WTC11 (cell line): ENCODE data around the gene PLCB3. TPM values are rescaled to one million over a fixed set of nuclear protein-coding genes. Genes with fewer than 3 reads are reported as not detected.
A peak's percentile ranks its signal among the peaks of the same experiment; 100 is the strongest.

Experiments
- CBFB ChIP-seq: sonication (generic); formaldehyde crosslinking; IDR thresholded peaks from 2 replicates; pipeline ENCODE4 v1.8.1; 2022; ENCODE audit warnings: mild to moderate bottlenecking, low read depth, missing genetic modification reagents
- CREM ChIP-seq: sonication (generic); formaldehyde crosslinking; IDR thresholded peaks from 2 replicates; pipeline ENCODE4 v1.8.1; 2022; ENCODE audit warnings: mild to moderate bottlenecking, missing genetic modification reagents, moderate library complexity
- ELF4 ChIP-seq: sonication (generic); formaldehyde crosslinking; IDR thresholded peaks from 2 replicates; pipeline ENCODE4 v1.8.1; 2022; ENCODE audit warnings: low read depth, mild to moderate bottlenecking, moderate library complexity, missing genetic modification reagents
- ESRRA ChIP-seq: sonication (generic); formaldehyde crosslinking; IDR thresholded peaks from 2 replicates; pipeline ENCODE4 v1.8.1; 2022; ENCODE audit warnings: mild to moderate bottlenecking, missing genetic modification reagents, borderline replicate concordance
- ETV6 ChIP-seq: sonication (generic); formaldehyde crosslinking; IDR thresholded peaks from 2 replicates; pipeline ENCODE4 v1.8.1; 2022; ENCODE audit warnings: mild to moderate bottlenecking, missing genetic modification reagents
- SP1 ChIP-seq: sonication (generic); formaldehyde crosslinking; conservative IDR thresholded peaks from 2 replicates; pipeline ENCODE4 v1.8.1; 2022; ENCODE audit warnings: missing genetic modification reagents
- TEAD1 ChIP-seq: sonication (generic); formaldehyde crosslinking; IDR thresholded peaks from 2 replicates; pipeline ENCODE4 v1.8.0; 2022; ENCODE audit warnings: mild to moderate bottlenecking, missing genetic modification reagents
- ZBTB21 ChIP-seq: sonication (generic); formaldehyde crosslinking; IDR thresholded peaks from 2 replicates; pipeline ENCODE4 v1.8.1; 2023; ENCODE audit warnings: mild to moderate bottlenecking, missing genetic modification reagents, borderline replicate concordance
- ZNF232 ChIP-seq: sonication (generic); formaldehyde crosslinking; IDR thresholded peaks from 2 replicates; pipeline ENCODE4 v1.8.0; 2022; ENCODE audit warnings: mild to moderate bottlenecking, missing genetic modification reagents
- ZNF263 ChIP-seq: sonication (generic); formaldehyde crosslinking; IDR thresholded peaks from 2 replicates; pipeline ENCODE4 v1.8.1; 2022; ENCODE audit warnings: low read depth, mild to moderate bottlenecking, moderate library complexity, missing genetic modification reagents
- ZNF396 ChIP-seq: fragments of 250-450 bp; sonication (Bioruptor Pico); IDR thresholded peaks from 2 replicates; pipeline ENCODE4 v1.8.0; 2021; ENCODE audit warnings: mild to moderate bottlenecking, moderate library complexity, borderline replicate concordance
- ZNF671 ChIP-seq: fragments of 250-450 bp; sonication (Bioruptor Pico); IDR thresholded peaks from 2 replicates; pipeline ENCODE4 v1.8.0; 2021; ENCODE audit warnings: mild to moderate bottlenecking
- total RNA-seq: library from RNA; stranded (reverse); gene quantifications from 3 replicates; pipeline ENCODE4 v1.2.3, GENCODE V29; 2021
- TF ChIP-seq, protein P1 (sequence below): sonication (generic); formaldehyde crosslinking; conservative IDR thresholded peaks from 2 replicates; pipeline ENCODE4 v1.8.1; 2023; ENCODE audit warnings: mild to moderate bottlenecking, low read depth, missing genetic modification reagents, moderate library complexity
- TF ChIP-seq, protein P2 (sequence below): sonication (generic); formaldehyde crosslinking; IDR thresholded peaks from 2 replicates; pipeline ENCODE4 v1.8.0; 2022; ENCODE audit warnings: mild to moderate bottlenecking, missing genetic modification reagents
- TF ChIP-seq, protein P3 (sequence below): fragments of 250-450 bp; sonication (Bioruptor Pico); IDR thresholded peaks from 2 replicates; pipeline ENCODE4 v1.9.0; 2021; ENCODE audit warnings: moderate library complexity, mild to moderate bottlenecking, inconsistent platforms, borderline replicate concordance
- TF ChIP-seq, protein P4 (sequence below): sonication (generic); formaldehyde crosslinking; IDR thresholded peaks from 2 replicates; pipeline ENCODE4 v1.8.1; 2022; ENCODE audit warnings: mild to moderate bottlenecking, missing genetic modification reagents, moderate library complexity, borderline replicate concordance
- TF ChIP-seq, protein P5 (sequence below): fragments of 250-450 bp; sonication (Bioruptor Pico); IDR thresholded peaks from 2 replicates; pipeline ENCODE4 v1.9.0; 2021; ENCODE audit warnings: mild to moderate bottlenecking, borderline replicate concordance
- TF ChIP-seq, protein P6 (sequence below): sonication (generic); formaldehyde crosslinking; IDR thresholded peaks from 2 replicates; pipeline ENCODE4 v1.8.1; 2023; ENCODE audit warnings: mild to moderate bottlenecking, moderate library complexity, missing genetic modification reagents
- TF ChIP-seq, protein P7 (sequence below): fragments of 250-450 bp; sonication (Bioruptor Pico); conservative IDR thresholded peaks from 2 replicates; pipeline ENCODE4 v1.9.0; 2021; ENCODE audit warnings: mild to moderate bottlenecking
- TF ChIP-seq, protein P8 (sequence below): sonication (generic); formaldehyde crosslinking; IDR thresholded peaks from 2 replicates; pipeline ENCODE4 v1.8.1; 2023; ENCODE audit warnings: mild to moderate bottlenecking, missing genetic modification reagents

PLCB3 gene
- total RNA-seq, 1 experiment from 2014 or later = 97.4 TPM

DNA sequence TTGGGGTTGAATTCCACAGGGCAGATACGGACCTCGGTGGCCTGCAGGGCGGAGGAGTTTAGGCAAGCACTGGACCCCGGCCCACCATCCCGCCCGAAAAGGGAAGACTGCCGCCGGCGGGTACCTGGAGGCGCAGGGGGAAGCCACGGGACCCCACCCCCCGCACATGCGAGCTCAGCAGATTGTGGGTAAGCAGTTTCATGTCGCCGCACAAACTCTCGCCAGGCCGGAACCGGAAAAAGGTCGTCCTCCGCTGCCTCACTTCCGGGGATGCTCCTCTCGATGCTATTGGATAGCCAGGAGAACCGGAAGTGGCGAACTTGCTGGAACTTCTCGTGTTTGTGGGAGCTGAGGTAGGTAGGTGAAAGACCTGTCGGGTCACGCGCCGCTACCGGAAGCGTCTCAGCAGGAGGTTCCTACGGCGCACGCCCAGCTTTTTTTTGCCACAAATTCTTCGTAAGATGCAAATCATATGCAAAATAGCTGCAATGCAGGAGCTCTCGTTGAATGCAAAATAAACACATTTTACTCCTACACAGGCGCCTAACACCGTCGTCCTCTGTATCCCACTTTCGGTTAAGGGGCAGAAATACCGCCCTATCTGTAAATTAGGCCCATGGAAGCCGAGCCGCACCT lies 66.1 kb downstream of the PLCB3 start, which contains the start of gene TRMT112 (continued):
- TF ChIP-seq, protein P1, sequence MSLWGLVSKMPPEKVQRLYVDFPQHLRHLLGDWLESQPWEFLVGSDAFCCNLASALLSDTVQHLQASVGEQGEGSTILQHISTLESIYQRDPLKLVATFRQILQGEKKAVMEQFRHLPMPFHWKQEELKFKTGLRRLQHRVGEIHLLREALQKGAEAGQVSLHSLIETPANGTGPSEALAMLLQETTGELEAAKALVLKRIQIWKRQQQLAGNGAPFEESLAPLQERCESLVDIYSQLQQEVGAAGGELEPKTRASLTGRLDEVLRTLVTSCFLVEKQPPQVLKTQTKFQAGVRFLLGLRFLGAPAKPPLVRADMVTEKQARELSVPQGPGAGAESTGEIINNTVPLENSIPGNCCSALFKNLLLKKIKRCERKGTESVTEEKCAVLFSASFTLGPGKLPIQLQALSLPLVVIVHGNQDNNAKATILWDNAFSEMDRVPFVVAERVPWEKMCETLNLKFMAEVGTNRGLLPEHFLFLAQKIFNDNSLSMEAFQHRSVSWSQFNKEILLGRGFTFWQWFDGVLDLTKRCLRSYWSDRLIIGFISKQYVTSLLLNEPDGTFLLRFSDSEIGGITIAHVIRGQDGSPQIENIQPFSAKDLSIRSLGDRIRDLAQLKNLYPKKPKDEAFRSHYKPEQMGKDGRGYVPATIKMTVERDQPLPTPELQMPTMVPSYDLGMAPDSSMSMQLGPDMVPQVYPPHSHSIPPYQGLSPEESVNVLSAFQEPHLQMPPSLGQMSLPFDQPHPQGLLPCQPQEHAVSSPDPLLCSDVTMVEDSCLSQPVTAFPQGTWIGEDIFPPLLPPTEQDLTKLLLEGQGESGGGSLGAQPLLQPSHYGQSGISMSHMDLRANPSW (CRISPR knock-in tag) = no peak
- no peak for TF ChIP-seq SP1 (CRISPR knock-in tag)
- no peak for TF ChIP-seq CBFB (CRISPR knock-in tag)
- no peak for TF ChIP-seq CREM (CRISPR knock-in tag)
- TF ChIP-seq ETV6 (CRISPR knock-in tag) = peak; percentile 72; the same call in 1 of the 2 replicates
- TF ChIP-seq TEAD1 (CRISPR knock-in tag) = peak; percentile 89
- TF ChIP-seq, protein P2, sequence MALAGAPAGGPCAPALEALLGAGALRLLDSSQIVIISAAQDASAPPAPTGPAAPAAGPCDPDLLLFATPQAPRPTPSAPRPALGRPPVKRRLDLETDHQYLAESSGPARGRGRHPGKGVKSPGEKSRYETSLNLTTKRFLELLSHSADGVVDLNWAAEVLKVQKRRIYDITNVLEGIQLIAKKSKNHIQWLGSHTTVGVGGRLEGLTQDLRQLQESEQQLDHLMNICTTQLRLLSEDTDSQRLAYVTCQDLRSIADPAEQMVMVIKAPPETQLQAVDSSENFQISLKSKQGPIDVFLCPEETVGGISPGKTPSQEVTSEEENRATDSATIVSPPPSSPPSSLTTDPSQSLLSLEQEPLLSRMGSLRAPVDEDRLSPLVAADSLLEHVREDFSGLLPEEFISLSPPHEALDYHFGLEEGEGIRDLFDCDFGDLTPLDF (CRISPR knock-in tag) = 0 out of 2 replicates have a peak, but pooled peaks have one; percentile 64
- TF ChIP-seq, protein P3, sequence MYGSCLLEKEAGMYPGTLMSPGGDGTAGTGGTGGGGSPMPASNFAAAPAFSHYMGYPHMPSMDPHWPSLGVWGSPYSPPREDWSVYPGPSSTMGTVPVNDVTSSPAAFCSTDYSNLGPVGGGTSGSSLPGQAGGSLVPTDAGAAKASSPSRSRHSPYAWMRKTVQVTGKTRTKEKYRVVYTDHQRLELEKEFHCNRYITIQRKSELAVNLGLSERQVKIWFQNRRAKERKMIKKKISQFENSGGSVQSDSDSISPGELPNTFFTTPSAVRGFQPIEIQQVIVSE (CRISPR knock-in tag) = no peak
- TF ChIP-seq, protein P4, sequence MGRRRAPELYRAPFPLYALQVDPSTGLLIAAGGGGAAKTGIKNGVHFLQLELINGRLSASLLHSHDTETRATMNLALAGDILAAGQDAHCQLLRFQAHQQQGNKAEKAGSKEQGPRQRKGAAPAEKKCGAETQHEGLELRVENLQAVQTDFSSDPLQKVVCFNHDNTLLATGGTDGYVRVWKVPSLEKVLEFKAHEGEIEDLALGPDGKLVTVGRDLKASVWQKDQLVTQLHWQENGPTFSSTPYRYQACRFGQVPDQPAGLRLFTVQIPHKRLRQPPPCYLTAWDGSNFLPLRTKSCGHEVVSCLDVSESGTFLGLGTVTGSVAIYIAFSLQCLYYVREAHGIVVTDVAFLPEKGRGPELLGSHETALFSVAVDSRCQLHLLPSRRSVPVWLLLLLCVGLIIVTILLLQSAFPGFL = no peak
- TF ChIP-seq, protein P5, sequence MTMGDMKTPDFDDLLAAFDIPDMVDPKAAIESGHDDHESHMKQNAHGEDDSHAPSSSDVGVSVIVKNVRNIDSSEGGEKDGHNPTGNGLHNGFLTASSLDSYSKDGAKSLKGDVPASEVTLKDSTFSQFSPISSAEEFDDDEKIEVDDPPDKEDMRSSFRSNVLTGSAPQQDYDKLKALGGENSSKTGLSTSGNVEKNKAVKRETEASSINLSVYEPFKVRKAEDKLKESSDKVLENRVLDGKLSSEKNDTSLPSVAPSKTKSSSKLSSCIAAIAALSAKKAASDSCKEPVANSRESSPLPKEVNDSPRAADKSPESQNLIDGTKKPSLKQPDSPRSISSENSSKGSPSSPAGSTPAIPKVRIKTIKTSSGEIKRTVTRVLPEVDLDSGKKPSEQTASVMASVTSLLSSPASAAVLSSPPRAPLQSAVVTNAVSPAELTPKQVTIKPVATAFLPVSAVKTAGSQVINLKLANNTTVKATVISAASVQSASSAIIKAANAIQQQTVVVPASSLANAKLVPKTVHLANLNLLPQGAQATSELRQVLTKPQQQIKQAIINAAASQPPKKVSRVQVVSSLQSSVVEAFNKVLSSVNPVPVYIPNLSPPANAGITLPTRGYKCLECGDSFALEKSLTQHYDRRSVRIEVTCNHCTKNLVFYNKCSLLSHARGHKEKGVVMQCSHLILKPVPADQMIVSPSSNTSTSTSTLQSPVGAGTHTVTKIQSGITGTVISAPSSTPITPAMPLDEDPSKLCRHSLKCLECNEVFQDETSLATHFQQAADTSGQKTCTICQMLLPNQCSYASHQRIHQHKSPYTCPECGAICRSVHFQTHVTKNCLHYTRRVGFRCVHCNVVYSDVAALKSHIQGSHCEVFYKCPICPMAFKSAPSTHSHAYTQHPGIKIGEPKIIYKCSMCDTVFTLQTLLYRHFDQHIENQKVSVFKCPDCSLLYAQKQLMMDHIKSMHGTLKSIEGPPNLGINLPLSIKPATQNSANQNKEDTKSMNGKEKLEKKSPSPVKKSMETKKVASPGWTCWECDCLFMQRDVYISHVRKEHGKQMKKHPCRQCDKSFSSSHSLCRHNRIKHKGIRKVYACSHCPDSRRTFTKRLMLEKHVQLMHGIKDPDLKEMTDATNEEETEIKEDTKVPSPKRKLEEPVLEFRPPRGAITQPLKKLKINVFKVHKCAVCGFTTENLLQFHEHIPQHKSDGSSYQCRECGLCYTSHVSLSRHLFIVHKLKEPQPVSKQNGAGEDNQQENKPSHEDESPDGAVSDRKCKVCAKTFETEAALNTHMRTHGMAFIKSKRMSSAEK (CRISPR knock-in tag) = no peak
- no peak for TF ChIP-seq ZNF263 (CRISPR knock-in tag)
- no peak for TF ChIP-seq ZNF671
- no peak for TF ChIP-seq ESRRA (CRISPR knock-in tag)
- TF ChIP-seq, protein P6, sequence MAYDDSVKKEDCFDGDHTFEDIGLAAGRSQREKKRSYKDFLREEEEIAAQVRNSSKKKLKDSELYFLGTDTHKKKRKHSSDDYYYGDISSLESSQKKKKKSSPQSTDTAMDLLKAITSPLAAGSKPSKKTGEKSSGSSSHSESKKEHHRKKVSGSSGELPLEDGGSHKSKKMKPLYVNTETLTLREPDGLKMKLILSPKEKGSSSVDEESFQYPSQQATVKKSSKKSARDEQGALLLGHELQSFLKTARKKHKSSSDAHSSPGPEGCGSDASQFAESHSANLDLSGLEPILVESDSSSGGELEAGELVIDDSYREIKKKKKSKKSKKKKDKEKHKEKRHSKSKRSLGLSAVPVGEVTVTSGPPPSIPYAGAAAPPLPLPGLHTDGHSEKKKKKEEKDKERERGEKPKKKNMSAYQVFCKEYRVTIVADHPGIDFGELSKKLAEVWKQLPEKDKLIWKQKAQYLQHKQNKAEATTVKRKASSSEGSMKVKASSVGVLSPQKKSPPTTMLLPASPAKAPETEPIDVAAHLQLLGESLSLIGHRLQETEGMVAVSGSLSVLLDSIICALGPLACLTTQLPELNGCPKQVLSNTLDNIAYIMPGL (CRISPR knock-in tag) = no peak
- TF ChIP-seq, protein P7, sequence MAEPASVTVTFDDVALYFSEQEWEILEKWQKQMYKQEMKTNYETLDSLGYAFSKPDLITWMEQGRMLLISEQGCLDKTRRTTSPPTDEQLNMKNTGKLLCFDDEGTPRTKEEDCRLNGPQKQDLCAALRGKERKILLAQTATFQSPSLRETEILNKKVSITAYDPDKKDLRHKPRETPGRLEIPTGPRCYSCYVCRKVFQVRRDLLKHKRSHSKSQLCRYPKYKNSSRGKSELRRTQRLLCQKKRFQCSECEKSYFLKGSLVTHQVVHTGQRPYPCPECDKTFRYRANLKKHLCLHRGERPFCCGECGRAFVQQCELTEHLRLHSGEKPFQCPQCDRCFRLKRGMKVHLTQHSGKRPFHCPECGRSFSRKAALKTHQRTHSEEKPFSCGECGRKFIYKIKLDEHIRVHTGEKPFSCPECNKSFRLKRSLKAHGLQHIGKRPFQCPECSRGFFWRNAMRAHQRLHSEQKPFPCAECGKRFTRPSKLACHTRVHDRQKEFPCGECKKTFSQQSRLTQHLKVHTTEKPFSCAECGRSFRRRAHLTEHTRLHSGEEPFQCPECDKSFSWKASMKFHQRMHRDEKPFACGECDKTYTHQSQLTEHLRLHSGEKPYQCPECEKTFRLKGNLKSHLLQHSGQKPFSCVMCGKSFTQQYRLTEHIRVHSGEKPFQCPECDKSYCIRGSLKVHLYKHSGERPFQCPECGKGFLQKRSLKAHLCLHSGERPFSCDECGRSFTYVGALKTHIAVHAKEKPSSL (CRISPR knock-in tag) = no peak
- TF ChIP-seq ZNF232 = 0 out of 2 replicates have a peak, but pooled peaks have one; percentile 70
- TF ChIP-seq, protein P8, sequence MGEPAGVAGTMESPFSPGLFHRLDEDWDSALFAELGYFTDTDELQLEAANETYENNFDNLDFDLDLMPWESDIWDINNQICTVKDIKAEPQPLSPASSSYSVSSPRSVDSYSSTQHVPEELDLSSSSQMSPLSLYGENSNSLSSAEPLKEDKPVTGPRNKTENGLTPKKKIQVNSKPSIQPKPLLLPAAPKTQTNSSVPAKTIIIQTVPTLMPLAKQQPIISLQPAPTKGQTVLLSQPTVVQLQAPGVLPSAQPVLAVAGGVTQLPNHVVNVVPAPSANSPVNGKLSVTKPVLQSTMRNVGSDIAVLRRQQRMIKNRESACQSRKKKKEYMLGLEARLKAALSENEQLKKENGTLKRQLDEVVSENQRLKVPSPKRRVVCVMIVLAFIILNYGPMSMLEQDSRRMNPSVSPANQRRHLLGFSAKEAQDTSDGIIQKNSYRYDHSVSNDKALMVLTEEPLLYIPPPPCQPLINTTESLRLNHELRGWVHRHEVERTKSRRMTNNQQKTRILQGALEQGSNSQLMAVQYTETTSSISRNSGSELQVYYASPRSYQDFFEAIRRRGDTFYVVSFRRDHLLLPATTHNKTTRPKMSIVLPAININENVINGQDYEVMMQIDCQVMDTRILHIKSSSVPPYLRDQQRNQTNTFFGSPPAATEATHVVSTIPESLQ = no peak
- TF ChIP-seq ZNF396 = no peak
- TF ChIP-seq ELF4 (CRISPR knock-in tag) = no peak
- no peak for TF ChIP-seq ZBTB21 (CRISPR knock-in tag)
